Activated T-cell treated with anti-CD3 and anti-CD28 coated beads for 48 hours (primary cell): Measurements from ENCODE around the gene PUS1.
"Not testable (repeated sequence)": the region's sequence is repeated elsewhere in the genome, so short reads cannot be mapped to it uniquely, and the experiment has no call there.

Experiments used
- DNase-seq: peaks from one replicate; pipeline ENCODE4 v3.0.0-alpha.2; 2020; ENCODE audit warnings: low read depth

Gene PUS1

DNA sequence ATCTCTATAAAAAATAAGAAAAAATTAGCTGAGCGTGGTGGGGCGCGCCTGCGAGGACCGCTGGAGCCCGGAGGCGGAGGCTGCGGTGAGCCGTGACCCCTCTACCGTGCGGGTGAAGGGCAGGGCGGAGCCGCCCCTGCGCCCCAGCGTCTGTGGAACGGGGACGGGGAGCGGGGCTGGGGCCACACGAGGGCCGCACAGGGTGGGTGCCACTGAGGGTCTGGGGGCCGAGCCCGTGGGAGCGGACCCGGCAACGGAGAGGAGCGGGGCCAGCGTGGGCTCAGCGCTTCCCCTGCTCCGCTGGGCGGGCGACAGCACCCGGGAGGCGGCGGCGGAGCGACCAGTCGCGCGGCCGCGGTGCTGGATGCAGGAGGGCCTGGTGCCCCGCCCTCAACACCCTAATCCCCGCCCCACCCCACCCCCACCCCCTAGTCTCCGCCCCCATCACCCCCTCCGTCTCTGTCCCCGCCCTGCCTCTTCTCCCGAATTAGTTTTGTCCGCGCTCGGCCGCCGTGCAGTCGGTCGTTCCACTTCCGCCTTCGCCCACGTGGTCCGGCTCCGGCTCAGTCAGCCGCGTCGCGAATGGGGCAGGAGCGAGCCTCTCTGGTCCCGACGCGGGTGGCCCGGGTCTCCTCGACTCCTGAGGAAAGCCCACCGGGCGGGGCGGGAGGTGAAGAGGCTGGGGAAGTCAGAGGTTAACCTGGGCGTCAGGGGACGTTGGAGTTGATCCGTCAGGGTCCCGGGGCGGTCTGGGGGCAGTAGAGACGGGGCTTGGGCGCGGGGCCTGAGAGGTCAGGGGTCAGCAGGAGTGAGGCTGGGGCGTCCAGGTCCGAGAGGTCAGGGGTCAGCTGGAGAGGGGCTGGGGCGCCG lies at the start of gene PUS1:
Gene PUS1 (plus strand): TSS at position 566 of the 870 bp plus-strand sequence. CDS start 447 bp downstream, outside the sequence.
- DNase-seq, result peak; percentile 90

DNA sequence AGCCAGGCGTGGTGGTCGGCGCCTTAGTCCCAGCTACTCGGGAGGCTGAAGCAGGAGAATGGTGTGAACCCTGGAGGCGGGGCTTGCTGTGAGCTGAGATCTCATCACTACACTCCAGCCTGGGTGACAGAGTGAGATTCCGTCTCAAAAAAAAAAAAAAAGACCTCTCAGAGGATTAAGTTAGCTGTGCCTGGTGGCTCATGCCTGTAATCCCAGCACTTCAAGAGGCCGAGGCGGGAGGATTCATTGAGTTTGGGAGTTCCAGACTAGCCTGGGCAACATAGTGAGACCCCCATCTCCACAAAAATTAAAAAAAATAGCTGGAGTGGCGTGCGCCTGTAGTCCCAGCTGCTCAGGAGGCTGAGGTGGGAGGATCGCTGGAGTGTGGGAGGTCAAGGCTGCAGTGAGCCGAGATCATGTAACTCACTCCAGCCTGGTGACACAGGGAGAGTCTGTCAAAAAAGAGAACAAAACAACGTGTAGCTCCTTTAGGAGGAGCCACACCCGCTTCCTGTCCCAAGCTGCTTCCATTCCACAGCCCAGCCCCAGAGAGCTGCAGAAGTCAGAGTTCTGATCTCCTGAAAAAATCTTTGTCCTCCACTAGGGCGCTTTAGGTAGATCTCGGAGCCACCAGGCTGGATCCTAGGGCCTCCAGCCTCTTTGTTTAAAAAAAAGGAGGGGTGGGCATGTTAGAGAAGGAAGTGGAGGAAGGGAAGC lies 46.1 kb upstream of the PUS1 start:
- DNase-seq, result no peak

GRCh38 chr12:131883521-131883900 lies 45.6 kb upstream of the PUS1 start:
- no peak for DNase-seq

DNA sequence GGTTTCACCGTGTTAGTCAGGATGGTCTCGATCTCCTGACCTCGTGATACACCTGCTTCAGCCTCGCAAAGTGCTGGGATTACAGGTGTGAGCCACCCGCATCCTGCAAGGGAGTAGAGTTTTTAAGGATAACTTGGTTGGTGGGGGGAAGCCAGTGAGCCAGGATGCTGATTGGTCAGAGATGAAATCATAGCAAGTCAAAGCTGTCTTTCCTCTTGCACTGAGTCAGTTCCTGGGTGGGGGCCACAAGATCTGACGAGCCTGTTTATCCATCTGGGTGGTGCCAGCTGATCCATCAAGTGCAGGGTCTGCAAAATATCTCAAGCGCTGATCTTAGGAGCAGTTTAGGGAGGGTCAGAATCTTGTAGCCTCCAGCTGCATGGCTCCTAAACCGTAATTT lies 44.0 kb upstream of the PUS1 start:
- DNase-seq, result not testable (repeated sequence)

GRCh38 chr12:131885543-131886057 lies 43.5 kb upstream of the PUS1 start:
- DNase-seq, result no peak

DNA sequence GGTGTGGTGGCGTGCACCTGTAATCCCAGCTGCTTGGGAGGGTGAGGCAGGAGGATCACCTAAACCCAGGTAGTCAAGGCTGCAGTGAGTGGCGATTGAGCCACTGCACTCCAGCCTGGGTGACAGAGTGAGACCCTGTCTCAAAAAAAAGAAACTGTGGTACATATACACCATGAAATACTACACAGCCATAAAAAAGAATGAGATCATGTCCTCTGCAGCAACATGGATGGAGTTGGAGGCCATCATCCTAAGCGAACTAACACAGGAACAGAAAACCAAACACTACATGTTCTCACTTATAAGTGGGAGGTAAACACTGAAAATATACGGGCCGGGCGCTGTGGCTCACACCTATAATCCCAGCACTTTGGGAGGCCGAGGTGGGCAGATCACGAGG lies 37.4 kb upstream of the PUS1 start:
- DNase-seq, result not testable (repeated sequence)

DNA sequence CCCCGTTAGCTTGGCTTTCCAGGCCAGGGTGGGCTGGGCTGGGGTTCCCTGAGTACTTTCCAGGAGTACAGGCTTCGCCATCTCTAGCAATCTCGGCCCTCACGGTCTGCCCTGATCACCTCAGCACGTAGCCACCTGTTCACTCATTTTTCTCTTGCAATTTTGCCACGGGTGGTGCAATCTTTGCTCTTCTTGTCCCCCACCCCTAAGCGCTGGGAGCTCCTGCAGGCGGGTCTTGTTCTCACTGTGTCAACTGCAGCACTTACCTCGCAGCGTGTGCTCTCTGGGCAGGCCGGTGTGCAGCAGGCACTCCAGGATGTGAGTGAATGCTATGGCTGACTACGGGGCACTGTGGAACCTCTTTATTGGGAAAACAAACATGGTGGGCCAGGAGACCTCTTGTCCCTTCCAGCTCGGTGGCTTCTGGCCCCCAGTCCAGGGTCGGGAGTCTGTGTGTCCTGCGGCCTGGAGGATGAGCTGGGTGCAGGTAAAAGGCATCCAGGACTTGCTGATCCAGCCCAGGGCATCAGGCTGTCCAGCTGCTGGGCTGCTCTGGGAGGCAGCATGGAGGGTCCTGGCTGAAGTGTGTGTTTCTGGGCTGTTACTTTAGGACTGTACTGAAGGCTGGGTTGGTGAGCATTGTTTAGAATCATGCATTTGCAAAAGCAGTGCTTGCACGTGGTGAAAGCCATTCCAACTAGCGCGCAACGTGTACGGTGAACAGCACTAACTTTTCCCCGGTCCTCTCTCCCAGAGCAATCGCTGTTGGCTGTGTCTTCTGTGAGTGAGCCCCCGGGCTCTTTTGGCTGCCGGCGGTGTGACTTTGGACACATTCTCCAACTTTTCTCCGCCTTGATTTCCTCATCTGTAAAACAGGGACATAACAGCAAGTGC lies 36.1 kb upstream of the PUS1 start:
- no peak for DNase-seq

DNA sequence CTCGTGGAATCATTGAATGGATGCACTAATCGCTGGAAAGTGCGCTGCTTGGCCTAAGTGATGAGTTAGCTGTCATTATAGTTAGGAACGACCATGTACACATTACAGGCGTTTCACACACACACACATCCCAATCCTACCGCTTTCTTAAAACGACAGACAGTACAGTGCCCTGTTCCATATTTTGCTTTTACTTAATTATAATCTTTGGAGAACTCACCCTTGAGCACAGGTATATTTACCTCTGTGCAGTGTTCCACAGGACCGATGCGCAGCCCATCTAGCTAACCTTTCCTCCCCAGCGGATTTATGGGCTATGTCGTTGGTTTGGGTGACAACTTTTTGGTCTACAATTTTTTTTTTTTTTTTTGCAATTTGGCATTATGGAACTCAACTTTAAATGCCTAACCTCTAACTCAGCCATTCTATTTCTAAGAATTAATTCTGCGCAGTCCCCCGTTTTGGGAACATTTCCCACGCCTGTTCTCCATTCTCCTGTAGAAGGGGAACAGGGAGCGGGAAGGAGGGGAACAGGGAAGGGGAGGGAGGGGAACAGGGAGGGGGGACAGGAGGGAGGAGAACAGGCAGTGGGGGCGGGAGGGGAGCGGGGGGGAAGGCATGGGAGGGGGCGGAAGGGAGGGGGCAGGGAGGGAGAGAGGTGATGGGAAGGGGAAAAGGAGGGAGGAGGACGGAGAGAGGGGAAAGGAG lies 35.3 kb upstream of the PUS1 start:
- DNase-seq, result no peak

DNA sequence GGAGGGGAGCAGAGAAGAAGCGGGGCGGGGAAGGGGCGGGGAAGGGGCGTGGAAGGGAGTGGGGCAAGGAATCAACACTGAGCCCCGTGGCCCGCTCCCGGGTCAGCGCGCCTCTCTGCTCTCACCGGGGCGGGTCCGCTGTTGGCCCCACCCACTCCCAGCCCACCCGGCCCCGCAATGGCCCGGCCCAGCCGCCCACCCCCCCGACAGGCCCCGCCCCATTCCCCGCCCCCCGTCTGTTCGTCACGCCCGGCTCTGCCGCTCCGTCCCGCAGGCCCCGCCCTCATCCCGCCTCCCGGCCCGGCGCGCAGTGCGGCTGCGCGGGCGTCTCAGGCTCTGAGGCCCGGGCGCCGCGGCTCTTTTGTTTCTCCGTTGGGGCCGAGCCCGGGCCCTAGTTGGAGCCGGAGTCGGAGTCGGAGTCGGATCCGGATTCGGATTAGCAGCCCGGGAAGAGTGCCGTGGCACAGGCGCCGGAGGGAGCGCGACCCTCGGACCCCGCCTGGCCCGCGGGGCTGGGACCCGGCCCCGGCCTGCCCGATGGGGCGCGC lies 34.7 kb upstream of the PUS1 start, which contains the start of gene ULK1:
Gene ULK1 (plus strand): TSS at position 310 of the 548 bp plus-strand sequence. CDS start 380 bp downstream, outside the sequence.
- DNase-seq, result peak; percentile 94

- no peak for DNase-seq
Observed at GRCh38 chr12:131894981-131895639, 34.0 kb upstream of the PUS1 start.

- DNase-seq, result peak; percentile 6
Observed at GRCh38 chr12:131895640-131896079, 33.4 kb upstream of the PUS1 start.

- DNase-seq, result peak; percentile 70
Observed at GRCh38 chr12:131896080-131896810, 32.8 kb upstream of the PUS1 start.

GRCh38 chr12:131896811-131897270 lies 32.2 kb upstream of the PUS1 start:
- DNase-seq, result no peak

GRCh38 chr12:131897276-131897675 lies 31.8 kb upstream of the PUS1 start:
- DNase-seq, result no peak

- DNase-seq, result no peak
Observed at GRCh38 chr12:131897875-131898274, 31.2 kb upstream of the PUS1 start.

DNA sequence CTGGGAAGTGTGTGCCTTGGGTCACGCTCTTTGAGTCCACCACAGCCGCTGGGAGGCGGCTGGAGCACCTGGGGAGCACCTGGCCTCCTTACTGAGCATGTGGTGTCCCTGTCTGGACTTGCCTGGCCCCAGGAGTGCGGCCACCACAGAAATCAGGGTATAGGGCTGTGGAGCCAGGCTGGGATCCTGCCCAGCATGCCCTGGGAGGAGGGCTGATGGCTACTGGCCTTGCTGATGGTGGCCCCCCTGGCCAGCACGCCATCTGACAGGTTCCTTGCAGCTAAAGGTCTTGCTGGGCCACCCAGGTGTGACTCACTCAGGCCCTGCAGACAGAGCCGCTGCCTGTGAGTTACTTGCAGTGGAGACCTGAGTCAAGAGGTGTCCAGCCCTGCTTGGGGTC lies 28.7 kb upstream of the PUS1 start:
- DNase-seq, result no peak

- DNase-seq, result no peak
Observed at GRCh38 chr12:131901431-131902331, 27.4 kb upstream of the PUS1 start.
